Prostate gland (tissue), 2 donors: ENCODE data around the gene ARHGEF39.
A peak's percentile ranks its signal among the peaks of the same experiment; 100 is the strongest.

Experiments used
- POLR2A ChIP-seq: fragments of 450-650 bp; IDR thresholded peaks from one replicate; pipeline ENCODE4 v1.6.1; 2016; ENCODE audit warnings: antibody characterized with exemption, mild to moderate bottlenecking
- POLR2AphosphoS5 ChIP-seq: sonication (generic); formaldehyde crosslinking; IDR thresholded peaks from one replicate; pipeline ENCODE4 v1.6.1; 2017; ENCODE audit warnings: antibody characterized with exemption
- TF ChIP-seq, protein P1 (sequence below), 4 experiments: fragments of 200-600 bp in 2 of 4; fragments of 450-650 bp in 2 of 4; sonication (generic) in 2 of 4; IDR thresholded peaks; 1 replicate in 3 of 4; 2 replicates in 1 of 4; pipeline ENCODE4 v1.5.1; 2016 to 2019; ENCODE audit warnings: antibody characterized with exemption in 4 of 4, mild to moderate bottlenecking in 2 of 4, moderate library complexity in 2 of 4

GRCh38 chr9:35664531-35665470 is at the start of gene ARHGEF39:
- TF ChIP-seq, protein P1, sequence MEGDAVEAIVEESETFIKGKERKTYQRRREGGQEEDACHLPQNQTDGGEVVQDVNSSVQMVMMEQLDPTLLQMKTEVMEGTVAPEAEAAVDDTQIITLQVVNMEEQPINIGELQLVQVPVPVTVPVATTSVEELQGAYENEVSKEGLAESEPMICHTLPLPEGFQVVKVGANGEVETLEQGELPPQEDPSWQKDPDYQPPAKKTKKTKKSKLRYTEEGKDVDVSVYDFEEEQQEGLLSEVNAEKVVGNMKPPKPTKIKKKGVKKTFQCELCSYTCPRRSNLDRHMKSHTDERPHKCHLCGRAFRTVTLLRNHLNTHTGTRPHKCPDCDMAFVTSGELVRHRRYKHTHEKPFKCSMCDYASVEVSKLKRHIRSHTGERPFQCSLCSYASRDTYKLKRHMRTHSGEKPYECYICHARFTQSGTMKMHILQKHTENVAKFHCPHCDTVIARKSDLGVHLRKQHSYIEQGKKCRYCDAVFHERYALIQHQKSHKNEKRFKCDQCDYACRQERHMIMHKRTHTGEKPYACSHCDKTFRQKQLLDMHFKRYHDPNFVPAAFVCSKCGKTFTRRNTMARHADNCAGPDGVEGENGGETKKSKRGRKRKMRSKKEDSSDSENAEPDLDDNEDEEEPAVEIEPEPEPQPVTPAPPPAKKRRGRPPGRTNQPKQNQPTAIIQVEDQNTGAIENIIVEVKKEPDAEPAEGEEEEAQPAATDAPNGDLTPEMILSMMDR (IDR thresholded peaks at IDR 0.05), result peak in 3 of 4 experiments; percentile 19 to 36 (median 22)
- peak; percentile 69 for TF ChIP-seq POLR2AphosphoS5
- peak; percentile 60 for TF ChIP-seq POLR2A
